ENCODE data around the gene CBFA2T3.

DNA sequence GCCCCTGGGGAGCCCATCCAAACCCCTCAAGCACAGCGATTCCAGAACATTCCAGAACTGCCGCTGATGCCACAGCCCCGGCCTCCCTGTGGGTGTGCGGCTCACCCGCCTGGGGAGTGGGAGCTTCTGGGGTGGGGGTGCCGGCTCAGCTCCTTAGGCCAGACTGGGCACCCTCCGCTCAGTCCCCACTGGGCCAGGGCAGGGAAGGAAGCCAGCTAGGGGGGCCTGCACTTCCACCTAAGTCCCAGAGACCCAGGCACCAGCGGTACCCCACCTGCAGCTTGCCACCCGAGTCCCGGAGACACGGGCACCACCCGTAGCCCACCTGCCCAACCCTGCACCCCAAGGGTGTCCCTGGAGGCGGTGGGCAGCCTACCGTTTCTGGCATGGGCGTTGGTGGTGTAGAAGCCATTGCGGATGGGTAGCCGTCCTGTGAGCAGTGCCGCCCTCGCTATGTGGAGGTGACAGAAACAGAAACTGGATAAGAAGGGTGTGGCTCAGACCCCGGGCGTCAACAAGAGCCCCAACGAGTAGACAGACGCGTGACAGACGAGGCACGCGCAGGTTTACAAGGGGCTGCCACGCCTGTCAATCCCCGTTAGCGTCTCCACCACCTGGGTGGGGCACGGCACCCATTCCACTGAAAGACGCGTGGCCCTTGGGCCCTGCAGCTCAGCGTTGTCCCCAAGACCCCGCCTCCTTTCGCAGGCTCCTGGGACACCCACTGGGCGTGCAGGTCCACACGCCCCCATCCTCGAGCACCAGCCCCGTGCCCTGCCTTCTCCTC, 135.3 kb downstream of the CBFA2T3 start:
- no peak for TF ChIP-seq SIN3A (IDR thresholded peaks at IDR 0.05; ENCODE audit: borderline replicate concordance, insufficient read depth, low read depth, low read length)
- TF ChIP-seq, protein P1, sequence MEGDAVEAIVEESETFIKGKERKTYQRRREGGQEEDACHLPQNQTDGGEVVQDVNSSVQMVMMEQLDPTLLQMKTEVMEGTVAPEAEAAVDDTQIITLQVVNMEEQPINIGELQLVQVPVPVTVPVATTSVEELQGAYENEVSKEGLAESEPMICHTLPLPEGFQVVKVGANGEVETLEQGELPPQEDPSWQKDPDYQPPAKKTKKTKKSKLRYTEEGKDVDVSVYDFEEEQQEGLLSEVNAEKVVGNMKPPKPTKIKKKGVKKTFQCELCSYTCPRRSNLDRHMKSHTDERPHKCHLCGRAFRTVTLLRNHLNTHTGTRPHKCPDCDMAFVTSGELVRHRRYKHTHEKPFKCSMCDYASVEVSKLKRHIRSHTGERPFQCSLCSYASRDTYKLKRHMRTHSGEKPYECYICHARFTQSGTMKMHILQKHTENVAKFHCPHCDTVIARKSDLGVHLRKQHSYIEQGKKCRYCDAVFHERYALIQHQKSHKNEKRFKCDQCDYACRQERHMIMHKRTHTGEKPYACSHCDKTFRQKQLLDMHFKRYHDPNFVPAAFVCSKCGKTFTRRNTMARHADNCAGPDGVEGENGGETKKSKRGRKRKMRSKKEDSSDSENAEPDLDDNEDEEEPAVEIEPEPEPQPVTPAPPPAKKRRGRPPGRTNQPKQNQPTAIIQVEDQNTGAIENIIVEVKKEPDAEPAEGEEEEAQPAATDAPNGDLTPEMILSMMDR (IDR thresholded peaks at IDR 0.05), result no peak
- no peak for TF ChIP-seq POLR2AphosphoS5 (IDR thresholded peaks at IDR 0.05; ENCODE audit: low read depth, low read length)
- TF ChIP-seq, protein P2, sequence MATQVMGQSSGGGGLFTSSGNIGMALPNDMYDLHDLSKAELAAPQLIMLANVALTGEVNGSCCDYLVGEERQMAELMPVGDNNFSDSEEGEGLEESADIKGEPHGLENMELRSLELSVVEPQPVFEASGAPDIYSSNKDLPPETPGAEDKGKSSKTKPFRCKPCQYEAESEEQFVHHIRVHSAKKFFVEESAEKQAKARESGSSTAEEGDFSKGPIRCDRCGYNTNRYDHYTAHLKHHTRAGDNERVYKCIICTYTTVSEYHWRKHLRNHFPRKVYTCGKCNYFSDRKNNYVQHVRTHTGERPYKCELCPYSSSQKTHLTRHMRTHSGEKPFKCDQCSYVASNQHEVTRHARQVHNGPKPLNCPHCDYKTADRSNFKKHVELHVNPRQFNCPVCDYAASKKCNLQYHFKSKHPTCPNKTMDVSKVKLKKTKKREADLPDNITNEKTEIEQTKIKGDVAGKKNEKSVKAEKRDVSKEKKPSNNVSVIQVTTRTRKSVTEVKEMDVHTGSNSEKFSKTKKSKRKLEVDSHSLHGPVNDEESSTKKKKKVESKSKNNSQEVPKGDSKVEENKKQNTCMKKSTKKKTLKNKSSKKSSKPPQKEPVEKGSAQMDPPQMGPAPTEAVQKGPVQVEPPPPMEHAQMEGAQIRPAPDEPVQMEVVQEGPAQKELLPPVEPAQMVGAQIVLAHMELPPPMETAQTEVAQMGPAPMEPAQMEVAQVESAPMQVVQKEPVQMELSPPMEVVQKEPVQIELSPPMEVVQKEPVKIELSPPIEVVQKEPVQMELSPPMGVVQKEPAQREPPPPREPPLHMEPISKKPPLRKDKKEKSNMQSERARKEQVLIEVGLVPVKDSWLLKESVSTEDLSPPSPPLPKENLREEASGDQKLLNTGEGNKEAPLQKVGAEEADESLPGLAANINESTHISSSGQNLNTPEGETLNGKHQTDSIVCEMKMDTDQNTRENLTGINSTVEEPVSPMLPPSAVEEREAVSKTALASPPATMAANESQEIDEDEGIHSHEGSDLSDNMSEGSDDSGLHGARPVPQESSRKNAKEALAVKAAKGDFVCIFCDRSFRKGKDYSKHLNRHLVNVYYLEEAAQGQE (IDR thresholded peaks at IDR 0.05; ENCODE audit: insufficient read depth in 1 of 2, low read depth in 2 of 2, low read length in 1 of 2), result no peak
- no peak for TF ChIP-seq TCF7L2 (IDR thresholded peaks at IDR 0.05; ENCODE audit: low read depth, low read length)
